HTR-8/SVneo (cell line): ENCODE data around the gene NRXN3.

Experiments used
- DNase-seq: peaks from one replicate; pipeline ENCODE4 v3.0.0; 2011; ENCODE audit warnings: low spot score, mixed read lengths; ENCODE audit not compliant: insufficient read length
- FAIRE-seq: peaks from 2 replicates; lab custom pipeline; 2011; peaks lifted over from hg19 to GRCh38; lab: Jason Lieb, UNC

Gene NRXN3

GRCh38 chr14:79649856-79650255, 1479.7 kb downstream of the NRXN3 start:
- FAIRE-seq (no peak), DNase-seq (no peak)

GRCh38 chr14:79652513-79653307, 1482.5 kb downstream of the NRXN3 start:
- no peak for FAIRE-seq

GRCh38 chr14:79656056-79656455, 1485.9 kb downstream of the NRXN3 start:
- no peak for FAIRE-seq
- no peak for DNase-seq

More at GRCh38 chr14:79652513-79653307, 1482.5 kb downstream of the NRXN3 start:
- no peak for DNase-seq

- FAIRE-seq, result no peak
Observed at GRCh38 chr14:79656496-79656895, 1486.3 kb downstream of the NRXN3 start.

GRCh38 chr14:79658221-79658620, 1488.0 kb downstream of the NRXN3 start:
- DNase-seq, result no peak
- no peak for FAIRE-seq

More at GRCh38 chr14:79656496-79656895, 1486.3 kb downstream of the NRXN3 start:
- DNase-seq, result no peak

GRCh38 chr14:79658769-79659168, 1488.6 kb downstream of the NRXN3 start:
- FAIRE-seq, result no peak
- DNase-seq, result no peak

- FAIRE-seq, result no peak
- DNase-seq, result no peak
Observed at GRCh38 chr14:79660053-79660939, 1490.1 kb downstream of the NRXN3 start.

GRCh38 chr14:79661752-79662151, 1491.6 kb downstream of the NRXN3 start:
- FAIRE-seq, result no peak
- DNase-seq, result no peak

- DNase-seq (no peak), FAIRE-seq (no peak)
Observed at GRCh38 chr14:79663453-79663852, 1493.3 kb downstream of the NRXN3 start.

- DNase-seq, result no peak
- FAIRE-seq, result no peak
Observed at GRCh38 chr14:79665556-79665955, 1495.4 kb downstream of the NRXN3 start.

GRCh38 chr14:79668951-79669350, 1498.8 kb downstream of the NRXN3 start:
- DNase-seq (no peak), FAIRE-seq (no peak)

GRCh38 chr14:79670811-79671210, 1500.6 kb downstream of the NRXN3 start:
- DNase-seq (no peak), FAIRE-seq (no peak)

GRCh38 chr14:79680087-79680486, 1509.9 kb downstream of the NRXN3 start:
- no peak for FAIRE-seq
- DNase-seq, result no peak

GRCh38 chr14:79686196-79686595, 1516.0 kb downstream of the NRXN3 start:
- DNase-seq, result no peak
- no peak for FAIRE-seq

GRCh38 chr14:79690960-79691359, 1520.8 kb downstream of the NRXN3 start:
- DNase-seq (no peak), FAIRE-seq (no peak)

GRCh38 chr14:79693935-79694334, 1523.8 kb downstream of the NRXN3 start:
- FAIRE-seq (no peak), DNase-seq (no peak)

GRCh38 chr14:79695307-79695706, 1525.1 kb downstream of the NRXN3 start:
- FAIRE-seq, result no peak
- DNase-seq, result no peak

GRCh38 chr14:79698298-79698711, 1528.1 kb downstream of the NRXN3 start:
- FAIRE-seq, result no peak
- no peak for DNase-seq

GRCh38 chr14:79699206-79699605, 1529.0 kb downstream of the NRXN3 start:
- FAIRE-seq (no peak), DNase-seq (no peak)

GRCh38 chr14:79701371-79701770, 1531.2 kb downstream of the NRXN3 start:
- FAIRE-seq, result no peak
- DNase-seq, result no peak

GRCh38 chr14:79702197-79702596, 1532.0 kb downstream of the NRXN3 start:
- DNase-seq, result no peak
- no peak for FAIRE-seq
